ENCODE results near the gene PLXNA2.

PLXNA2 gene

DNA sequence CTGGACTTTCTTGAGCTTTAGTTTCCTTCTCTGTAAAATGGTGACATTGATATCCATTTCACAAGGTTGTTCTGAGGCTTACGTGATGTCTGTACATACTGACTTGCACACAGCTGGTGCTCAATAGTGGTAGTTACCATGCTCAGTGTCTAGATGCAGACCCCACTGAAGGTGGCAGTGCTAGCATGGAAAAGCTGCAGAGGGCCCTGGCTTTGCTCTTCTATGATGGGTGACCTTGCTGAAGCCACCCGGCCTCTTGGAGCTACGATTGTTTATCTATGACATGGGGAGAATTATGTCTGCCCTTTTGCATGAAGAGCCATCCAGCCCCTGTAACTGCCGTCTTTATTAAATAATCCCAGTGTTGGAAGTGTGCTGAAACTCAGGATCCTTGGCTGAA, 131.8 kb downstream of the PLXNA2 start:
- no peak for DNase-seq

DNA sequence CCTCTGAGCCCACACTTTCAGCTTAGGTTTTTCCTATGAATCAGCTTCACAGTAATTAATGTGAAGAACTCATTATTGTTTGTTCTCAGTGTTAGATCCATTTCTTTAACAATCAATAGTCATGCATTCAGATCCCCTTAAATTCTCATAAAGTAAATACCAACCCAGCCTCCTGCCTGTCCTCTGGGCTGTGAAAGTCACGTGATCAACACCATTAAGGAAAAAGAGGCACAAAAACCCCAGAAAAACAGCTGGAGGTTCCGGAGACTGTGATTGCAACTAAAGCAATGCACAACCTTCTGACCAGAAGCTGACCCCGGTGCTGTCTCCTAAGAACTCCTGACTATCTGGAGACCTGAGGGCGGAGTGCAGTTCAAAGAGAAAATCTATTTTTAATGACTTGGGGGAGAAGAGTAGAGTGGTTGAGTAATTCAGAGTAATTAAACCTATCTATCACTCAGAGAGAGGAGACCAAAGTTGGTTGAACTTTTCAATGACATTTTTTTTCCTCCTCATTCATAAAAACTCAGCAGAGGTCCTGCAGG, 132.5 kb downstream of the PLXNA2 start:
- no peak for DNase-seq

DNA sequence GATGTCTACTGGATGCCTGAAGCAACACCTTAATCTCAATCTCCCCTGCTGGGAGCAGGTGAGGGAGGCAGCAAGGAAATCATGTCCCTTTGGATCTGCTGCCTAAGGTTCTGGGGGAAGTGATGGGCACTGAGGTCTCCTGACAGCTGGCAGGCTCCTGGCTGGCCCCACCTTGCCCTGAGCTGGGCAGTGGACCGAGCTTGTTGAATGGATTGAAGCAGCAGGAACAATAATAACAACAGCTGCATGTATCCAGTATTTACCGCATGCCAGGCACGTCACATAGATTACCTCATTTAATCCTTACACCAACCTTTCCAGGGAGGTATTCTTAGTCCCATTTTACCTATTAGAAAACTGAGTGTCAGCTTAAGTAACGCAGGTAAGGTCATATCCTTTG, 133.9 kb downstream of the PLXNA2 start:
- no peak for DNase-seq

DNA sequence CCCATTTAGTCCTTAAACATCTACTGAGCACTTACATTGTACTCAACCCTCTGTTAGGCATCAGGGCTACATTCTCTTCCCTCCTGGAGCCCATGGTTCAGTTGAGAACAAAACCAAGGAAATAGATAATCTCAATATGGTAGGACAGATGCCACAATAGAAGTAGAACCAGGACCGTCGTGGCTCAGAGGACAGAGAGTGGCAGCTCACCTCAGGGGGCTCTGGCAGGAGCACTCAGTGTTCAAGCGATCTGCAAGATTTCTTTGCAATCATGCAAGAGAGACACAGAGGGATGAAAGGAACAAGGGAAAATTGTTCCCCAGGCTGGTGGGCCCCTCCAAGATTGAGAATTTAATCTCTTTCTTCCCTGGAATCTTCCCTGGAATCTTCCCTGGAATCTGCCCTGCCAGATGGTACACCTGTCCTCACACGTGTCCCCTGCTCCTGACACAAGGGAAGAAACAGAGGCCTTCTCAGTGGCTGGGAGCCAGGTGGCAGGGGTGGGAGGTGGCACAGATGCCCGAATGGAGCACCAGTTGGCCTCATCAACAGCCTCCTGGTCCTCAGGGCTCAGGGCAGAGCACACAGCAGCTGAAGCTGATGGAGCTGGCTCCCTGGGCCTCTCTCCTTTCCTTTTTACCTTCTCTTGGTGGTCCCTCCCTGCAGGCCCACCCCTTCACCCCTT, 135.4 kb downstream of the PLXNA2 start:
- DNase-seq, result no peak

DNA sequence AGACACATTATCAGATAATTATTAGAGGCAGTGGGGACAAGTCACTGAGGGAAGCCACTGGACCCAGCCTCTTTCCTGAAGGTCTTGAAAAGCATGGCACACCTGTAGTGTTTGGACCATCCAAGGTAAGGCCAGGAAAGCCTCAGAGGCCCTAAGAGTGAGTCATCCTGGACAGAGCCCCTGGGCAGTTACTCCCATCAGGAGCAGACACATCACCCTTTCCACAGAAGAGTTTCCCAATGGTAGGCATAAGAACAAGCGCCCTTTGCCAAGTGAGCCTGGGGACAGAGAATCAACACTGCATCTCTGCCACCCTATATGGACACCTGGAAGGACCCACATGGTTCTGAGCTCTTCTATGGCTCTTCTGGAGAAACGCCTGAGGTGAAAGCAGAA, 136.0 kb downstream of the PLXNA2 start:
- no peak for DNase-seq

DNA sequence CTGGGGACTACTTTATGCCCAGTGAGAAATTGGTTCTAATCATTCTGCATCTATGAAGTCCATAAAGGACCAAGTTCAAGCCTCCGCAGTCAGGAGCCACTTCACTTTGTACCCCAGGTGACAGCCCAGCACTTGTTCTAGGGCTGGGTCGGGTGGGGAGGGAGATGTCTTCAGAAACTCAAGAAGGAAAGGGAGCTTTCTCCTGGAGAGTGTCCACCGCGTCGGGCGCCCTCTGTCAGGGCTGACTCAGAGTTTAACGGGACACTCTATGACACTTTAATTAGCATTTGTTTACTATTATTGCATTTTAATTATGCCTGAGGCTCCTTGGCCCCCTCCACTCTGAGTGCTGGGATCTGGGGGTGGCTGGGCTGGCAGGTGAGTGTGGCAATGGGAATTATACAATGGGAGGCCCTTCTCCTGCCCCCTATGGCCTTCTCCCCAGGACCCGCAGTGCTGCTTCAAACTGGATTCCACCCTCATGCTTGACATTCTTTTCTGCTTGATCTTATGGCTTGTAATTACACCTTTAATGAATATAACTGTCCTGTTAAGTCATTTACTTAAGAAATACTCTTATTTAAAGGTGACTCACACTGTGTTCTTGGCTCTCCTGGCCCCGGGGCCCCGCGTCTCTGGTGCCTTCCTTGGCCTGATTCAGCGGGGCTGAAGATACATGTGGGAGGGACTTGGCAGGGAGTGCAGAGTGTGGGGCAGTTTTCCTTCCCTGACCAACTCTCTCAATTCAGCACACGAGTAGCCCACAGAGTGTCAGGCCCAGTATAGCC, 136.6 kb downstream of the PLXNA2 start:
- DNase-seq, result no peak

DNA sequence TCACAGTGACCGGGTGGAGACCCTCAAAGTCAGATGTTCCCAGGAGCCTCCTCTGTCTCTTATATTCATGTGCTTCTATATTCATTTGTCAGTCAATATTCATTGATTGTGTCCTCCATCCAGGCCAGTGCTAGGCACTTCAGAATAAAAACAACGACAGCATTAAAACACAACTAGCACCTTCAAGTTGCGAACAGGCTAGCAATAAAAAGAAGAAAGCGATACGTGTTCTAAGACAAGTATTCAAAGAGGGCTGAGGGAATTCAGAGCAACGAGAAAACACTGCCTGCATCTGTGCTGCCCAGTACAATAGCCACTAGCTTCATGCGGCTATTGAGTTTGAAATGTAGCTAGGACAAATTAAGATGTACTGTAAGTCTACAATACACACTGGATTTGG, 138.0 kb downstream of the PLXNA2 start:
- DNase-seq, result no peak

DNA sequence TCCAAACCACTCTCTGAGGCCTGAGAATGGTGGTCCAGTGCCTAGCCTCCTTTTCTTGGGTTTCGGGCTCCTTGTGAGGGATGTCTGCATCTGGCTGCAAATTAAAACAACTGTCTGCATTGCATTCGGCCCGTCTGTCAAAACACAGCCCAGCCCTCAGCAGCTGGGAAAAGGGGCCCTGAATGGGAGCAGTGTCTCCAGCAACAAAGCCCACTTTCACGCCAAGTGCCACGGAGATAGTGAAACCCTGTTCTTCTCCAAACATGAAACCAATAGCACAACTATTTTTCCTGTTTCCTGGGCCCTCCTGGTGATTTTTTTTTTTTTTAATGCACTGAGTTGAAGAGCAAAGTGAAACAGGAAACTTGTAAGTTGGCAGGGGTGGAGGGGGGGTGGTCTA, 138.4 kb downstream of the PLXNA2 start:
- DNase-seq, result no peak

DNA sequence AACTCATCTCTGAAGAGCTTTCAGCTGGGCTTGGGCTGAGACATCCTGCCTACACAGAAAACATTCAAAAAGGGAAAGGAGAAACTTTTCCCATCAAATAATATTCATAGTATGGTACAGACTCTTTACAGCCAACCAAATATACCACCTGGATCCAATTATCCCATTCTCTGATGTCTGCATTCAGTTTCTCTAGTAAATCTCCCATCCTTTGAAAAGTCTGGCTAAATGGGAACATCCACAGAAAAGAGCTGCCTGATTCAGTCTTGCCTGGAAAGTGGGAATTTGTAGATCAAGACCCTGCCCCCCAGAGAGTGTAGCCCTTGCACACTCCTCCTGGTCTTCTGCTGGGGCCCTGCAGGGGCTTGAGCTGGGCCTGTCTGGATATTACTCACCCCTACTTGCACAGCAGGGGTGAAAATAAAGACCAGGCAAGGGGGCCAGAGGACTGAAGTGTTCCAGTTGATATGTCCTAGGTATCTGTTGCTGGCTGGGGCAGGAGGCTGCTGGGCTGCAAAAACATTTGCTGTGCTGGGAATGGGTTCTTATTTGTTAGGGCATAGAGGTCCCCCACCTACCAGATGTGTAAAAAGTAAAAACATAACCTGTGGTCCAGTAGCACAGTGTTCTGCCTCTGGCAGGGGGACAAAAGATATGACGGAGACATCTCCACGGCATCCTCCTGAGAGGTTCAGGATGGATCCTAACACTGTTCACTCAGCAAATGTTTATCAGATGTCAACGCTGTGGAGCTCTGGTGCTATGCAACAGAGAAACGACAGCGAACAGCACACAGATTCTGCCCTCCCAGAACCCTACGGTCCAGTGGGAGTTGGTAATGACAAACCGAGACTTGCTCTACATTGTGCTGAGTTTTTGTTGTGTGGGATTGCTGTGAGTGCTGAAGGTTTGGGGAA, 140.3 kb downstream of the PLXNA2 start:
- DNase-seq, result no peak

DNA sequence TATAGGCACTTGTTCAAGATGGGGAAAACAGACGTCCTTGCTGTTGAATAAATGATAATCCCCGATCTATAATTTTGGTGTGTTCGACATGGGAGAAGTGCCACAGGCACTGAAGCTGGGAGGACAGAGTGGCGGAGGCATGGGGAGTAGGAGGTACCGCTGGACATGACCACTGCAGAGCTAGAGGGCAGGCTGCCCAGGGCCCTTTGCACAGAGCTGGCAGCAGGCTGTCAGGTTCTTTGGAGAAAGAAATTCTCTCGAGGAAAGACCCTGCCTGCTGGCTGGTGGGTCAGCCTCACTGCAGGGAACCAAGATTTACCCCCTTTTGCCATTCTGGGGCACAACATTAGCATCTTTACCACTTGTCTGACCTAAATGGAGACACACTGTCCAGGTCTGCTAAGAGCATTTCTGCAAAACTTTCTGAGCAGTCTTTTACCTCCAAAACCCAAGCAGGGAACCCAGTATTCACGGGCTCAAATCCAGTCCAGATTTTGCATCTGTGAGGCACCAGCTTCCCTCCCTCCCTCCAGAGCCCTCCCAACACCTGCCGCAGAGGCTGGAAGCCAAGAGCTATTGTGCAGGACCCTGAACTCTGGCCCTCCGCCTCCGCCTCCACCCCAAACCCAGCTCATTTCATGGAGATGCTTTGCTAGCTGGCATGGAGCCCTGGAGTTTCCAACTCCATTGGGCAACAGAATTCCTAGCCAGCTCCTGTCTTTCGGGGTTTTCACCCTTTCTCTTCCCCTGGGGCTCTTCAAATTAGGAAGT, 142.3 kb downstream of the PLXNA2 start:
- DNase-seq, result no peak

DNA sequence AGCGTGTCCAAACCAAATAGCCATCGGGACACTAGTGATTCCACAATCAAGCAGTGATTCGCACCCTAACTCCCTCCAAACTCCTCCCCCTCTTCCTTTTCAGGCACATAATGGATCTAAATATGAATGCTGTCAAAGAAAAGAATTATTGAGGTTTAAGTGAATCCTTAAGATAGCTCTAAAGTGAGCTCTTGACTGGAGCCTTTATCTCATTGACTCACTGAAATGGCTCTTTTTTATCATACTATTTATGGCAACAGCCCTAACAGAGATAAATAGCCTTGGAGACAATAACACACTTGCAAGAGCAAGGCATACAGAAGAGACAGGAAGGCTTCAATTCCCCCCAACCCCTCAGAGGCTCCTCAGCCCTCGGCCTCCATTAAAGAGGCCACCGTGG, 143.3 kb downstream of the PLXNA2 start:
- DNase-seq, result no peak

DNA sequence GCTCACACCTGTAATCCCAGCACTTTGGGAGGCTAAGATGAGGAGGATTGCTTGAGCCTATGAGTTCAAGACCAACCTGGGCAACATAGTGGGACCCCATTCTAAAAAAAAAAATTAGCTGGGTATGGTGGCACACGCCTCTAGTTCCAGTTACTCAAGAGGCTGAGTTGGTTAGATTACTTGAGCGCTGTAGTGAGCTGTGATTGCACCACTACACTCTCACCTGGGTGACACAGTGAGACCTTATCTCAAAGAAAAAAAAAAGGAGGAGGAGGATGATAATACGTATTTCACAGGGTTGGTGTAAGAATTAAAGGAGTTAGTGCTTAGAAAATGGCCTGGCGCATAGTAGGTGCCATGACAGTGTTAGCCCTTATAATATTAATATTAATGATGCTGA, 144.1 kb downstream of the PLXNA2 start:
- no peak for DNase-seq

DNA sequence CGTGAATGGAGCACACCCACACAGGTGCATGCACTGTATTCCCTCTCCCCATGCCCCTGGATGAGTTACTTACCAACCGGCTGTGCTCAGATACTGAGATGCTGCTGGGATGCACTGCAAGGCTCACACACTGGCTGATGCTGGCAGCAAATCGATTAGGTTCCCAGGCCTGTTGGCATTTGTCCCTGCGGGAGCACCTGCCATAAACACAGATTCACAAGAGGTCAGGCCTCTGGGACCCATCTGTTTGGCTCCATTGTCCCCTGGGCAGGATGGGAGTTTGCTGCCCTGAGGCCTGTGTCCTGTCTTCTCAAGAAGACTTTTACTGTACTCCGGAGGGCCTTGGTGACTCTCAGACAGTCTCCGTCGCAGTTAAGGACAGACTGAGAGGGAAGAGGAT, 145.4 kb downstream of the PLXNA2 start:
- no peak for DNase-seq

DNA sequence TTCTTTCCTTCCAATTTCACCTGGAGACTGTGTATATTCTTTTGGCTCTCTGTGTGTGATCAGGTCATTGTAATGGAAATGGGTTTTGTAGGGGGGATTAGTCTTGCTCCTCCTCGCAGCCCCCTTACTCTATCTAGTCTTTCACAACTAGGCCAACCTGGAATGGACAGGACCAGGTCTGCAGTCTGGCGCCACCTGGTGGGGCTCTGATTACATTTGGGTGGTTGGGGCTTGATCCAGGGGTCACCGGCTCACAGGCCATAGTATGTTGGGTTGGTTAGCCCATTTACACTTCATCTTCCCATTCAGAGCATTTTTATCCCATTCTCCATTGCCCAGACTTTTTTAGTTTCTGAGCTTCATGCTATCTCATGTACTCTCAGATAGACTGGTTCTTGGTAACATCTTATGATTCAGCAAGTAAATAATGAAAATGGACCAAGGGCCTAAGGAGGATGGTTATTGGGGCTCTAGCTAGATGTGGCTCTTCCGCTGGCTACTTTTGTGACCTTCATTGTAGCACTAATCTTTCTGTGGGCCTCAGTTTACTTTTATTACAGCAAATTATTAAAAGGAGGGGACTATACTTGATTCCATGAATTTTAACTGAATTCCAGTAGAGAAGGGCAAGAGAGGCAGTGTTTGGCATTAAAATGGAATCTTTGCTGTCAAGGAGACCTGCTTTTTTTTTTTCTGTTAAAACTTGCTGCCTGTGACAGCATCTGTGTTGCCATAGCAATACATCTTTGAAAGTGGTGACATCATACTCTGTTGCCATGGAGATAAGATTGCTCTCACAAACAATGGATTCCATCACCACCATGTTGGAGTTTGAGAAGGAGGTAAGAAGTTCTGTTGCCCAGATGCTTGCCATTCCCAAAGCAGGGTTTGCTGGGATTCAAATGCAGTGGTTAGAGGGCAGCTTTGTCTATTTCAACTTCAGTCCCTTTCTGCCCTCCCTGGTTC, 150.1 kb downstream of the PLXNA2 start:
- no peak for DNase-seq

DNA sequence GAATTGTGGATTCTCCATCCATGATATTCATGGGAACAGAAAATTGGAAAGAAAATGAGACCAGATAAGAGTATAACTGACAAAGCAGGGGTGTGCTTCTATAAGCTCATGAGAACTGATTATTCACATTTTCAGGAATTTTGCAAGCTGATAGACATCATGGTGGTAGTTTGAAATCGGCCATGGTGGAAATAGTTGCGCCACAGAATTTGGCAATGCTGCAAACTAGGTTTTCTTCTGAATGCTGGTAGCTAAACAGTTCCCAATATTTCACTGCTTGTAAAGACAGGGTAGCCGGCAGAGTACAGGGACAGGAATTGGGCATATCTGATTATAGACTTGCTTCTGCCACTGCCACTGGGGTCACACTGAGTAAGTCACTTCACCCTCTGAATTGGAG, 151.1 kb downstream of the PLXNA2 start:
- no peak for DNase-seq

DNA sequence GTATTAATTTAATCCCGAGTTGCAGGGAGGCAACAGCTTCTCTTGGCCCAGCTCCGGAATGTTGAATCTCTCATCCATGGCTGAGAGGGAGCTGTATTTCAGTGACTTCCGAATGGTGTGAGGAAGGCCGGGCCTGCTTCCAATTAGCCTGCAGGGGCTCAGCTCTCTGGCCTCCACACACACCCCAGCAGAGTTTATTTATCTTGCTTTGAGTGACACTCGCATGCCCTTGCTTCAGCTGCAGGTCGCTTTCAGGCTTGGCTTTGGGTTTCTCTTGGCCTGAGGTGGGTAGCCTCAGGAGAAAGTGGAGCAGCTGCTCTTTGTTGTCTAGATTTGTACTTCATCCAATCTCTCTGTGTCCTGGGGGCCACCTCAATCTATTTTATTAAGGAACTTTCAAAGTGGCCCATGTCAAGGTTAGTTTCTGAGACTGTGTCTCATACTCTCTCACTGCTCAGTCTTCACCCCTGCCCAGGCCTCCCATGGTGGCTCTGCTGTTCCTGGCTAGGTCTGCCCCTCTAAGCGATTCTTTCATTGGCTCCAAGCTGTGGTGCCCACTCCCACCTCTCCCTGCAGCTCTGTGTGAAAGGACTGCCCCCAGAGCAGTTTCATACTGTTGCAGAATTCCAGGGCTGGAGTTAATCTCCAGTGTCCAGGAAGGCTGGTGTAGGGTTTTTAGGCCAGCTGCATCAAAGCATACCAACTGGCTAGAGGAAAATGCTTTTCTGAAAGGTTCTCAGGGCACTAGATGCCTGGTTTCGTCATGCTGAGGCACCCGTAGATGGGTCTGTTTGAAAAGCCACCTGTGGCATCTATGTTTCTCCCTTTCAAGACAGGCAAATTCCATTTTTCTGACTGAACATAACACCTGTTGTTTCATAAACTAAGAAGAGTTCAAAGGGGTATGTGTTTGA, 153.5 kb downstream of the PLXNA2 start:
- DNase-seq, result no peak

DNA sequence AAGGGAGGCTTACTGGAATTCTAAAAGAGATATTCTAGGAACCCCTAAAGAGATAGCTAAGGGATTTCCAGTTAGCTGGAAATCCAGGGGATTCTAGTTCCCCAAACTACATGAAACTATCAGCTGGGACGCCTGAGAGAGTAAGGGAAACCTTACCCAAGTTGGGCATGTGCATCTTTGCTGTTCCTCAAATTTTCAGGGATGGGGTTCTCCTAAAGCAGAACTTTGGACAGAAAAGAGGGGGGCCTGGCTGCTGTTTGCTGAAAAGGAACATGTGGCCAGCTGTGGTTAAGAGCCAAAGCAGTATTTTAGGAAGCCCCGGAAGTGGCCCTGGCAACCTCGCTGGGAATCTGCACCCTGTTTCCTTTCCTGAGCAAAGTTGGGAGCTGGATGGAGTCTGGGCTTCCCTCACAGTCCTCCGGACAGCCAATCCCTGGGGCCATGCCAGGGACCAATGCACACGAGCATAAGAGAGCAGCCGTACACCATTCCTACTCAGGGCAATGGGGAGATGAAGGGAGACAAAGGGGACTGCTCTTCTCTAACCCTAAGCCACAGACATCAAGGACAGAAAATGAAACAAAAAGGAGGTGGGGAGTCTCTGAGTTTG, 154.3 kb downstream of the PLXNA2 start:
- no peak for DNase-seq

DNA sequence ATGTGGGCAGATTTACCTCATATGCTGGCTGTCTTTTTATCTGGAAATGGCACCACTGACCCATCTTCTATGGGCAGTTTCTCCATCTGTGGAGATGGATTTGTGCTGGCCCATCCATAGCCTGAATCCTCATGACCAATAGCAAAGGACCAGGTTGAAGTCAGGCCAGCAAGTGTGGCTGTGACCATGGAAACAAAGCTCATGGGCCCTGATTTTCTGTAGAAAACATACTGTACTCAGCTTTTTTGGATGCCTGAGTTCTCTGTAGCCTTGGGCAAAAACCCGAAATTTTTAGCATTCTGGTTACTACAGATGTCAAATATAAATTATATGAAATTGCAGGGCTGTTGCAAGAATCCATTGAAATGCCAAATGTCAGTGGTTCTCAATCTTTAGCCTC, 155.0 kb downstream of the PLXNA2 start:
- DNase-seq, result no peak

DNA sequence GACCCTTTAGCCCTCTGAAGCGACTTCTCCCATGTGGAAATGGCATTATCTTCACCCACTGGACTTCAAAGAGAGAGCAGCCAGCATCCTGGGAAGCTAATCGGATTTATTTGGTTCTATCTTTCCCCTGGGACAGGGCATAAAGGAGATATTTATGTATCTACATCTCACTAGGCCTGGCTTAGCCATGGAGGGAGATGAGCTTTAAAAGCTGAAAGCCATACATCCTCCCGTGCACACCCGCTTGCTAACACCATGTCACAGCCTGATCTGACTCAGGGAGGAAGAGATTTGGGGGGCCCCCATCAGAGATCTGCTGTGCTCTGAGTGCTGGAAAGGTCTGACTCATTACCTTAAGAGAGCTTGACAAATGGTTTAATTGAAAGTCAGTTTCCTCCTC, 155.9 kb downstream of the PLXNA2 start:
- DNase-seq, result no peak
